Heart left ventricle (tissue), 16 donors: Measurements from ENCODE around the gene CRLF2. TPM values are rescaled to one million over a fixed set of nuclear protein-coding genes. Genes with fewer than 3 reads are reported as not detected.

Source experiments
- ATAC-seq, 4 donors: fragments of 200-7000 bp; cut with Tn5 transposase; one replicate each; pipeline ENCODE4 v1.9.1; 2020 to 2022; ENCODE audit warnings: moderate library complexity in 4 of 4, mild to moderate bottlenecking in 3 of 4, moderate number of reproducible peaks in 1 of 4
- DNase-seq, 5 donors: peaks; one replicate each; pipeline ENCODE4 v3.0.0-alpha.2; 2020
- H3K27ac ChIP-seq, 12 donors: fragments of 200-600 bp; sonication (generic) in 4 of 12; one replicate each; pipeline versions ENCODE4 v1.5.0 to v1.8.0; 2016 to 2022; ENCODE audit warnings: mild to moderate bottlenecking in 2 of 12
- H3K27me3 ChIP-seq, 9 donors: fragments of 200-600 bp; sonication (generic) in 2 of 9; one replicate each; pipeline versions ENCODE4 v1.5.1 to v1.8.0; 2016 to 2022; ENCODE audit warnings: mild to moderate bottlenecking in 3 of 9
- H3K36me3 ChIP-seq, 9 donors: fragments of 200-600 bp; sonication (generic) in 2 of 9; one replicate each; pipeline versions ENCODE4 v1.5.0 to v1.8.0; 2018 to 2022; ENCODE audit warnings: mild to moderate bottlenecking in 2 of 9
- H3K4me1 ChIP-seq, 12 donors: fragments of 200-600 bp; sonication (generic) in 4 of 12; one replicate each; pipeline versions ENCODE4 v1.5.0 to v1.8.0; 2016 to 2022; ENCODE audit warnings: mild to moderate bottlenecking in 3 of 12
- H3K4me3 ChIP-seq, 12 donors: fragments of 200-600 bp; sonication (generic) in 4 of 12; one replicate each; pipeline versions ENCODE4 v1.5.0 to v1.8.0; 2017 to 2022; ENCODE audit warnings: mild to moderate bottlenecking in 9 of 12, moderate library complexity in 4 of 12
- H3K9me3 ChIP-seq, 12 donors: fragments of 200-600 bp; sonication (generic) in 4 of 12; one replicate each; pipeline versions ENCODE4 v1.5.0 to v1.8.0; 2016 to 2022; ENCODE audit warnings: mild to moderate bottlenecking in 1 of 12
- CTCF ChIP-seq, 12 donors: fragments of 200-600 bp; sonication (generic) in 4 of 12; IDR thresholded peaks; one replicate each; pipeline versions ENCODE4 v1.5.0 to v1.8.0; 2018 to 2022; ENCODE audit warnings: antibody characterized with exemption in 12 of 12, mild to moderate bottlenecking in 5 of 12
- POLR2A ChIP-seq, 2 donors: fragments of 450-650 bp; IDR thresholded peaks; one replicate each; pipeline ENCODE4 v1.6.1; 2017; ENCODE audit warnings: antibody characterized with exemption in 2 of 2, mild to moderate bottlenecking in 2 of 2, moderate library complexity in 2 of 2
- WGBS, 4 donors: extraction: QIAGEN DNeasy Blood & Tissue Kit in 2 of 4; methylation state at CpG; one replicate each; pipeline versions ENCODE4 v1.1.5 to v1.1.7; 2013 to 2018; 5-methylcytosine and 5-hydroxymethylcytosine counted together
- intact Hi-C, 10 donors: fragments of 100-400 bp; cut with DNase I; formaldehyde crosslinking; loops; one replicate each; pipeline versions ENCODE4 v1.11.1 to v1.14.2; 2022
- polyA plus RNA-seq, 2 donors: library from polyadenylated mRNA; stranded (reverse); fragments of 200-250 nt; gene quantifications; one replicate each; pipeline ENCODE4 v1.2.3, GENCODE V29; 2013
- total RNA-seq, 9 donors: library from RNA; depleted of rRNA in 2 of 9; stranded (reverse); fragments of >200 nt in 2 of 9; fragmentation: NEBNext Ultra II Directional in 3 of 9; extraction: Animal tissue kit (Norgen Biotek cat#: 25700) in 3 of 9; gene quantifications; one replicate each; pipeline versions ENCODE4 v1.1.0 to v1.2.4, GENCODE V29; 2016 to 2023
- donor health status: ischemic (EF 13 %, LVEDD 7.1; RV severe dilation, severe dysfunction).
- donor health status: healthy with polysubstance abuse.
- donor health status: DM: no; HTN: yes; CAD: no.
- donor health status: DM: no; HTN: no; CAD: no.
- donor health status: ischemic (EF 25% LVEDD 6.9; RV normal size, moderate dysfunction).
- donor health status: ischemic (EF 25% LVEDD 5.7; RV mildly dilated, moderate dysfunction).
- donor health status: healthy.
- donor health status: DM: yes; HTN: yes; CAD: no.
- donor health status: ischemic (EF 35%, LVEDD 5.7; RV mildly dilated, moderate dysfunction).
- donor health status: nonischemic (EF 11% LVEDD 7.7; RV severe dilation, severe dysfunction).
- donor health status: DM: yes; HTN: yes; CAD: no.
- donor health status: PGD.
- donor health status: ischemic (EF 29% LVEDD 5.4; RV normal size, mild dysfunction).
- donor health status: nonischemic (EF 23%, LVEDD 6.1; RV moderate dilation, normal function).

The CRLF2 gene
- total and polyA plus RNA-seq, 11 donors: 0.19 to 0.20 TPM; not detected in 9

- no peak for DNase-seq
Observed at GRCh38 chrX:1213971-1214370, 1.5 kb upstream of the CRLF2 start.

GRCh38 chrX:1210844-1211243, 1.6 kb downstream of the CRLF2 start:
- TF ChIP-seq POLR2A (IDR thresholded peaks at IDR 0.05) (no peak), CTCF (IDR thresholded peaks at IDR 0.05) (no peak)
- no peaks in the 10 kb centered on the region for H3K27me3 ChIP-seq
- H3K4me3 ChIP-seq: no peak overlapping the region
- H3K27ac ChIP-seq: no peak overlapping the region
- WGBS, 4 donors: 86 to 94% (median 89%) methylated on average over 1 of the region's 1 CpG
- peaks cover 0 to 14% (median 0%) of the 10 kb centered on the region in 12 donors for H3K4me1 ChIP-seq
- DNase-seq: no peak
- ATAC-seq: no peak
- no peaks in the 10 kb centered on the region for H3K36me3 ChIP-seq
- intact Hi-C loops: no loop called here
- H3K9me3 ChIP-seq: no peaks in the 10 kb centered on the region

More at GRCh38 chrX:1213971-1214370, 1.5 kb upstream of the CRLF2 start:
- TF ChIP-seq CTCF (IDR thresholded peaks at IDR 0.05) (no peak), POLR2A (IDR thresholded peaks at IDR 0.05) (no peak)
- H3K27ac ChIP-seq: no peak overlapping the region
- no peaks in the 10 kb centered on the region for H3K36me3 ChIP-seq
- no peaks in the 10 kb centered on the region for H3K27me3 ChIP-seq
- intact Hi-C loops: no loop called here
- H3K9me3 ChIP-seq: no peaks in the 10 kb centered on the region
- 87 to 92% (median 90%) methylated on average over 11 of the region's 11 CpGs for WGBS, 4 donors
- H3K4me3 ChIP-seq: no peak overlapping the region
- peaks cover 0 to 5% (median 0%) of the 10 kb centered on the region in 12 donors for H3K4me1 ChIP-seq
- ATAC-seq: no peak

- 65 to 71% (median 66%) methylated on average over 15 of the region's 15 CpGs for WGBS, 4 donors
- H3K27ac ChIP-seq: no peak overlapping the region
- peaks cover 0 to 19% (median 9%) of the 10 kb centered on the region in 12 donors for H3K4me1 ChIP-seq
- intact Hi-C loops: no loop called here
- no peak overlapping the region for H3K4me3 ChIP-seq
- DNase-seq (no peak), ATAC-seq (no peak)
- H3K9me3 ChIP-seq: no peaks in the 10 kb centered on the region
- TF ChIP-seq CTCF (IDR thresholded peaks at IDR 0.05) (no peak), POLR2A (IDR thresholded peaks at IDR 0.05) (no peak)
- no peaks in the 10 kb centered on the region for H3K27me3 ChIP-seq
- no peaks in the 10 kb centered on the region for H3K36me3 ChIP-seq
Observed at GRCh38 chrX:1207496-1208025, 4.9 kb downstream of the CRLF2 start.

GRCh38 chrX:1205681-1206611, 6.5 kb downstream of the CRLF2 start:
- WGBS, 4 donors: 1 to 3% (median 2%) methylated on average over 33 of the region's 33 CpGs
- DNase-seq (peak in 1 of 5 donors; percentile 10), ATAC-seq (peak; percentile 56 to 83 (median 69))
- intact Hi-C loops: no loop called here
- TF ChIP-seq POLR2A (IDR thresholded peaks at IDR 0.05): no peak
- TF ChIP-seq CTCF (IDR thresholded peaks at IDR 0.05): no peak
- H3K36me3 ChIP-seq: no peaks in the 10 kb centered on the region
- peaks cover 0 to 19% (median 9%) of the 10 kb centered on the region in 12 donors for H3K4me1 ChIP-seq
- peak overlapping the region in 10 of 12 donors; percentile 37 to 58 (median 46) for H3K4me3 ChIP-seq
- no peaks in the 10 kb centered on the region for H3K9me3 ChIP-seq
- peak overlapping the region in 1 of 12 donors; percentile 25 for H3K27ac ChIP-seq
- H3K27me3 ChIP-seq: no peaks in the 10 kb centered on the region
